OCI-M2 (cell line): Measurements from ENCODE around the gene PARD3B.
"Not testable (repeated sequence)": the region's sequence is repeated elsewhere in the genome, so short reads cannot be mapped to it uniquely, and the experiment has no call there.

Experiments used
- DNase-seq: peaks from one replicate; lab custom pipeline; 2025; ENCODE audit not compliant: unreplicated experiment; lab: John Stamatoyannopoulos, UW

PARD3B gene

DNA sequence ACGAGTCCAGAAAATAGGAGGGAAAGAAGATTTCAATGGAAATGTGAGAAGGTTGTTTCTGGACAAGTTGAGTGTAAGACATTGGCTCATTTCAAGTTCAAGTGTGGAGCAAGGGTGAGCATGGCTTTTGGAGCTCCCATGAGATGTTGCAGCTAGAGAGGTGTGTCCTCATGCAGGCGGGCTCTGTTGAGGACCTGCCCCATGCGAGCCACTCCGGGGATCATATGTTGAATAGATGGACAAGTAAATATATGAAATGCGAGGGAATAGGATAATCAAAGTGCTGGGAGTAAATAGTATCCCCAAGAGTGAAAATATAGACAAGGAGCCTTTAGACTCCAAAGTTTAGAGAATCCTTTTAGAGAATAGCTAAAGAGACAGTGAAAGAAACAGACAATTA is 936.6 kb downstream of the PARD3B start:
- no peak for DNase-seq

DNA sequence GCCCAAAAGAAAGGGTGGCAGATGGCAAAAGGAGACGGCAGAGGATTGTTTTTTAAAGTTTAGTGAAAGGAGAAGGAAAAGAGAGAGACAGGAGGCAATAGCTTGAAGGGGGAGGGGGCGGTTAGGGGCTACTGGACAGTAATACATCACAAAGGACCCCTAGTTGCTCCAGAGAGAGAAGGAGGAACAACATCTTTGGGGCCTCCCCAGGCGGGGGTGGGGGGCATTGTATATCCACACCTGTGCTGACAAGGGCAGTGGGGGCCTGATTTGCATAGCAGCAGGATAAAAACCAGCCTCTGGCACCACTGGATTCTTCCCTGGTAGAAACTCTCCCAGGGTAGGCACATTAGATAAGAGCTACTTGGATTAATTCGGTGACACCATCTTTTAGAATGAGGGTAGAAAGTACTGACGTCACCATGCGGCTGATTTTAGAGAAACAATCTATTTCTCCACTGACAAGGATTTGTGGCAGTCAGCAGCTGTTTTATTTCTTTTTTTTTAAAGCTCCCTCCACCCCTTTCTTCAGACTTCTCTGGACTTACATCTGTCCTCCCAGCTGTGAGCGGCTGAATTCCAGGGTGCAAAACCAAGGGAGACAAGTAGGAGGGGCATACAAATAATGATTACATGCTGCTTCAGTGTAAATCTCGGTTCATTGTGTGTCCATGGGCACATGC is 937.3 kb downstream of the PARD3B start:
- no peak for DNase-seq

GRCh38 chr2:205483095-205483494 is 937.8 kb downstream of the PARD3B start:
- no peak for DNase-seq

DNA sequence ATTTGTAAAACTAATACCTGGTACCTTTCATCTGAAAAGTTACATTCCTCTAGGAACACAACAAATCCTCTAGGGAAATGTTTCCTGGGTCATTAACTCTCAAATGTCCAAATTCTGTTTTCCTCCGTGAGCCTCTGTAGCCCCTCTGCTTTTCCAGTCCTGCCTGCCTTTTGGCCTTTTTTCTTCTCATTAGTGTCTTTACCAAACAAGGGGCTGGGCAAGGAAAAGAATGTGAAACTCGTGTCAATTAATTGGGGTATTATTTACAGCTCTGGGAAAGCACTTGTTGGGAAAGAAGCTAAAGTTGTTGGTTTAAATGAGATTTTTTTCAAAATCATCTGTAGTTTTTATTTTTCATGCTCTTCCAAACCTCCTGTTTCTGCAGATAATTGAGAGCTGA is 938.9 kb downstream of the PARD3B start:
- DNase-seq: no peak

- no peak for DNase-seq
Measured at GRCh38 chr2:205484764-205485163, 939.5 kb downstream of the PARD3B start.

GRCh38 chr2:205493528-205493927 is 948.3 kb downstream of the PARD3B start:
- not testable (repeated sequence) for DNase-seq

- DNase-seq: no peak
Measured at GRCh38 chr2:205494537-205495235, 949.4 kb downstream of the PARD3B start.

DNA sequence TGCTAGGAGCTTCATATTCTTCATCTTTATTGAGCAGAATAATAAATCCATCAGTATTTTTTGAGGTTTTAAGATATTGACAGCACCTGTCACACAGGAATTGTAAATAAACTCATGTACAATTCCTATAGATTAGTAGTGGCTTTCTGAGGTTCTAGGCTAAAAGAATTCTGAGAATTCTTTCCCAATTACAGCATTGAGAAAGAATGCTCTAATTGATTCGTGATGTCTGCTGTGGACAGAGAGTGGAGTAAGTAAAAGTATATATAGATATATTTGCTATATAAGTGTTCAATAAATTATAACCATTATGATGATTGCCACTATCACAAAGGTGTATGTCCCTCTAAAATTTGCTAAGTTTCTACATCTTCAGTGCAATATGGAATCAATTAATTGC is 950.5 kb downstream of the PARD3B start:
- DNase-seq: no peak

DNA sequence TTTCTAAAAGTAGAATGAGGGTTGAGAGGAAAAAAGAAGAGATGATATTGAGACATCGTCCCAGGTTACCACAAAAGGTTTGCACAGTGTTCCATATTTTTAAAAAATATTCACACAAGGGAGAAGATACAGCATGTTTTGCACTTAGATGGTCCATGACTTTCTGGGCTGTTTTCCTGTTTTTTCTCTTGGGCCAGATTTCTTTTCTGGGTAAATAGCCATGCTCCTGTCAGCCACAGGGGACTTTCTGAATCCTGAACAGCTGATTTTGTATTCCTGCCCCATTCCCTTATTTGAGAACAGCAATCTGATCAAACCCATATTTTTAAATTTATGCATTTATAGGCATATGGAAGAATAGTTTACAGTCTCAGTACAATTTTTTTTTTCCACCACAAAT is 951.1 kb downstream of the PARD3B start:
- DNase-seq: no peak

- DNase-seq: no peak
Measured at GRCh38 chr2:205496772-205497171, 951.5 kb downstream of the PARD3B start.

- DNase-seq: no peak
Measured at GRCh38 chr2:205499006-205499405, 953.7 kb downstream of the PARD3B start.

DNA sequence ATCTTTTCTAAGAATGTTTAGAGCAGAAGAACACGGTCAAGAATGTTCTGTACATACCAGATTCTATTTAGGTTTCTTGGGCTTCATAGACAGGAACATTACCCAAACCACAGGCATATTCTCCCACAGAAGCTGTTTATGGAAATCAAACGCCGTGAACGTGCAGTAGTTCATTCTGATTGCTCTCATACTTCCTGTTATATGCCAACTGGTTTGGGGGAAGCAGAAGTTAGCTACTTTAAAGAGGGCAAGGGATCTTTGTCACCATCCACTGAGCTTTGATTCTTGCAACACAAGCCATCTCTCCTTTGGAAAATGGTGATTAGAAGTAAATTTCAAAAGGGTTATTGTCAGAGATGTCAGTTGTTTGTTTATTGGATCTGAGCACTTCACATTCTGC is 954.8 kb downstream of the PARD3B start:
- no peak for DNase-seq

DNA sequence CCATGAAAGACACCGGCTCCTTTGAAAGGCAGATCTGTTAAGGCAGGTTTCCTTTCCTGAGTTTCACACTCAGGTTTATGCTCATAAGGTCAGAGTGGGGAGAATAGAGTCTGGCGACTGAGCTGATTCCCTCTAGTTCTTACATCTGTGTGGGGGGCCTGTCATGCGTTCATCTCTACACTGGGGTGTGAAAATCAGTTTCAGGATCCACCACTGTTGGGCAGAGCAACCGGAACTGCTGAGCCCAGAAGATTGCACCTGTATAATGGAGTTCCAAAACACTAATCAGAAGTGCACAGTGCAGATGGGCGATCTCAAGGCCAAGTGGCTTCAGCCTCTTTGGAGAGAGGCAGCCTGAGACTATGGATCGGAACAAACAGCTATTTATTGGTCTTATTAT is 955.7 kb downstream of the PARD3B start:
- DNase-seq: no peak

DNA sequence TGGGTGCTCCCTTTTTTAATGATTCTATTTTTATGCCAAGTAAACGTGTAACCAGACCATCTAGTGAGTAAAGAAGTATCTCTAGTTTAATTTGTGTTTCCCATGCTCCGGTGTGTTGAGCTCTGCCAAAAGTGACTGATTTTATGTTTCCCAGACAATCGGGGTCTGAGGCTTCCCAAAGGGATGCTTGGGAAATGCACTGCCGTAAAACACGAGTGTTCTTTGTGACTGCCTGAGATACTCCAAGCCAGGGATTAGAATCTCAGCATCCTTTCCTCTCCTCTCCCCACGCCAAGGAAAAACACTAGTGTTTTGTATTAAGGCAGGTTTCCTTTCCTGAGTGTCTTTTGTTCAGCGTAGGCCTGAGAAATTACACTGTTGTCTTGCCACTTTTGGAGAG is 956.6 kb downstream of the PARD3B start:
- DNase-seq: no peak

GRCh38 chr2:205505371-205505770 is 960.1 kb downstream of the PARD3B start:
- DNase-seq: no peak

DNA sequence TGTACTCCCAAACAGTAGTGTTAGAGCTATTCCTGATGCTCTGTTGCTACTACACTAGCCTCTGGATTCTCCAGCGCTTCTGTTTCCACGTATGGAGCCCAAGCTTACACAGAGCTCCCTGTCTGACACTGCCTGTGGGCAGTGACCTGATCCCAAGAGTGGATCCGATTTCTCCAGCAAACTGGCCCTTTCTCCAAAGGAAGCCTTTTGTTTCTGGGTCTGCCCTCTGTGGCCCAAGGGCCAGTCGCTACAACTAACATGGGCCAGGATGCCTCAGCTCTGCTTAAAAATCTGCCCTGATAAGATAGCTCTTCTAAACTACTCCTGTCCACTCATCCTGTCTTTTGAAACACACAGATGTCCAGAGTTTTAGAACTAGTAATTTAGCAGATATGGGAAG is 964.4 kb downstream of the PARD3B start:
- DNase-seq: no peak

- DNase-seq: no peak
Measured at GRCh38 chr2:205510345-205510744, 965.1 kb downstream of the PARD3B start.

DNA sequence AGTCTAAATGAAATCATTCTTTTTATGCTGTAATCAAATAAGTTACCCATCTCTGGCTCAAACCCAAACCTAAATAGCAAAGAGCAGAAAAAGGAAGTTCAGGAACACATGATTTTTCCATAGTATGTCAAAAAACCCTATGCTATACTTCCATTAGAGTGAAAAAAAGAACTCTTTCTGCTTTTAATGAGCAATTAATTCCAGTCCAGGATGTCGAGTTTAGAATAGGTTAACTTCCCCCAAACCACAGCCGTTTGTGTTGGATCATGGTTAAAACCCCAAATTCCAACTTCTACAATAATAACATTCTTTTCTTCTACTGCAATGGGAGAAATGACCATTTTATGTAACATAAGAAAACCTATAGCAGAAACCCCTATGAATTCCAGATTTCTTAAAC is 965.9 kb downstream of the PARD3B start:
- no peak for DNase-seq

- no peak for DNase-seq
Measured at GRCh38 chr2:205511641-205512040, 966.4 kb downstream of the PARD3B start.

GRCh38 chr2:205520311-205520710 is 975.0 kb downstream of the PARD3B start:
- DNase-seq: no peak

GRCh38 chr2:205524656-205525055 is 979.4 kb downstream of the PARD3B start:
- no peak for DNase-seq

- DNase-seq: no peak
Measured at GRCh38 chr2:205527801-205528200, 982.5 kb downstream of the PARD3B start.

DNA sequence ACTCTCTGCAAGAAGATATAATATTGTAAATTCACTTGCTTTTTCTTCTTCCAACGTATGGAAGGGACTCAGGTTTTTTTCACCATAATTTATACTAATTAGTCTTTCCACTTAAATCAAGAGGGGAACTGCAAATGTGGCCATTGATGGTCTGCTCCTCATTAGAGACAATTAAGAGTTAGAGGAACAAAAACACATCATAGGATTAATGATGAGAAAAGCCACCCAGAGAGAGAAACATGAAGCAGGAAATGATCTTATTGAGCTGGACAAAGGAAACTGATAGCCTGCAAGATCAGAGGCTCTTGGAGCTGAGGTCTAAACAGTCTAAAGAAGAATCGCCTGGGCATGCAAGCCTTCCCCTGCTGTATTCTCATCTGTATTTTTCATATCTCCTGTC is 985.8 kb downstream of the PARD3B start:
- no peak for DNase-seq
